Measurements from ENCODE around the gene RELL2. TPM values are rescaled to one million over a fixed set of nuclear protein-coding genes. Genes with fewer than 3 reads are reported as not detected.

RELL2 gene
- total and polyA plus RNA-seq, 2 experiments from 2014 or later: 16.9 to 17.3 TPM

DNA sequence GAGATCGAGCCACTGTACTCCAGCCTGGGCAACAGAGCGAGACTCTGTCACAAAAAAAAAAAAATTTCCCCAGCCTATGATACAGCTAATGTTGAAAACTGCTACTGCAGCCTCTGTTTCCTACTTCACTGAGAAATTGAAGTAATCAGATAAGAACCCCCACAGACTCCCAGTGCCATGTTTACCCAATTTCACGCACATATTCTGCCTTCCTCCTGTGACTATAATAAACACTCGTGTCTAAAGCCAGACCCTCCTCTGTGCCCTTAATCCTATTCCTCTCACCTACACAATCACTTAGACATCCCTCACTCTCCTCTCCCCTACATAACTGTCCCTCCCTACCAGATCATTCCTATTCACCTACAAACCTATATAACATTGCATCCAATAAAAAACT lies 38.9 kb downstream of the RELL2 start:
- Histone ChIP-seq H3K9me2 (replicated peaks; ENCODE audit: insufficient read depth) (no peaks in the 10 kb centered on the region), H3K79me2 (no peaks in the 10 kb centered on the region), H3K4me2 (no peak overlapping the region), H4K20me1 (ENCODE audit: insufficient read depth, poor library complexity, severe bottlenecking) (no peaks in the 10 kb centered on the region), H3K4me1 (ENCODE audit: insufficient read depth) (peaks cover 2% of the 10 kb centered on the region), H3K36me3 (replicated peaks; ENCODE audit: insufficient read depth, low read depth) (no peaks in the 10 kb centered on the region), H3K27me3 (no peaks in the 10 kb centered on the region), H3K9me3 (ENCODE audit: low read depth) (no peaks in the 10 kb centered on the region), H2AFZ (no peak overlapping the region), H3K27ac (no peak overlapping the region), H3K4me3 (no peak overlapping the region)
- 91% methylated on average over 4 of the region's 4 CpGs for WGBS (ENCODE audit: low lambda C conversion rate, missing lambda C conversion rate)
- DNase-seq (ENCODE audit: low spot score): no peak
- TF ChIP-seq EZH2phosphoT487 (IDR thresholded peaks at IDR 0.05; ENCODE audit: low read depth, severe bottlenecking, unreplicated experiment) (no peak), EZH2 (IDR thresholded peaks at IDR 0.05; ENCODE audit: borderline replicate concordance) (no peak)
- TF ChIP-seq, protein P1, sequence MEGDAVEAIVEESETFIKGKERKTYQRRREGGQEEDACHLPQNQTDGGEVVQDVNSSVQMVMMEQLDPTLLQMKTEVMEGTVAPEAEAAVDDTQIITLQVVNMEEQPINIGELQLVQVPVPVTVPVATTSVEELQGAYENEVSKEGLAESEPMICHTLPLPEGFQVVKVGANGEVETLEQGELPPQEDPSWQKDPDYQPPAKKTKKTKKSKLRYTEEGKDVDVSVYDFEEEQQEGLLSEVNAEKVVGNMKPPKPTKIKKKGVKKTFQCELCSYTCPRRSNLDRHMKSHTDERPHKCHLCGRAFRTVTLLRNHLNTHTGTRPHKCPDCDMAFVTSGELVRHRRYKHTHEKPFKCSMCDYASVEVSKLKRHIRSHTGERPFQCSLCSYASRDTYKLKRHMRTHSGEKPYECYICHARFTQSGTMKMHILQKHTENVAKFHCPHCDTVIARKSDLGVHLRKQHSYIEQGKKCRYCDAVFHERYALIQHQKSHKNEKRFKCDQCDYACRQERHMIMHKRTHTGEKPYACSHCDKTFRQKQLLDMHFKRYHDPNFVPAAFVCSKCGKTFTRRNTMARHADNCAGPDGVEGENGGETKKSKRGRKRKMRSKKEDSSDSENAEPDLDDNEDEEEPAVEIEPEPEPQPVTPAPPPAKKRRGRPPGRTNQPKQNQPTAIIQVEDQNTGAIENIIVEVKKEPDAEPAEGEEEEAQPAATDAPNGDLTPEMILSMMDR (IDR thresholded peaks at IDR 0.05; ENCODE audit: poor library complexity): no peak

DNA sequence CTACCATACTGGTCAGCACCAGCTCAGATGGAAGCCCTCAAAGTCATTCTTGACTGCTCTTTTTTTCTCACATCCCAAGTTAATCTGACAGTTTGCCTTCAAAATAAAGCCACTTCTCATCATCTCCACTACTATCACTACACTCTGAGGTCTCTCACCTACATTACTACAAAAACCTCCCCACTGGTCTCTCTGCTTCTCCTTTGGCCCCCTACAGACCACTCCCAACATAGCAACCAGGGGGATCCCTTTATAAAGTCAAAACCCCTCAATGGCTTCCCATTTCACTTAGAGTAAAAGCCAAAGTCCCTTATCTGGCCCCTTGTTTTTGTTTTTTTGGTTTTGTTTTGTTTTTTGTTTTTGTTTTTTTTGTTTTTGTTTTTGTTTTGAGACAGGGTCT lies 40.6 kb downstream of the RELL2 start:
- no peak overlapping the region for H3K4me2 ChIP-seq
- H3K79me2 ChIP-seq: no peaks in the 10 kb centered on the region
- H3K36me3 ChIP-seq (replicated peaks; ENCODE audit: insufficient read depth, low read depth): no peaks in the 10 kb centered on the region
- H2AFZ ChIP-seq: no peak overlapping the region
- no peak for DNase-seq (ENCODE audit: low spot score)
- TF ChIP-seq, protein P1 (IDR thresholded peaks at IDR 0.05; ENCODE audit: poor library complexity): no peak
- no peak for TF ChIP-seq EZH2phosphoT487 (IDR thresholded peaks at IDR 0.05; ENCODE audit: low read depth, severe bottlenecking, unreplicated experiment)
- no peak for TF ChIP-seq EZH2 (IDR thresholded peaks at IDR 0.05; ENCODE audit: borderline replicate concordance)
- H3K9me3 ChIP-seq (ENCODE audit: low read depth): no peaks in the 10 kb centered on the region
- no peaks in the 10 kb centered on the region for H4K20me1 ChIP-seq (ENCODE audit: insufficient read depth, poor library complexity, severe bottlenecking)
- H3K27ac ChIP-seq: no peak overlapping the region
- no peaks in the 10 kb centered on the region for H3K9me2 ChIP-seq (replicated peaks; ENCODE audit: insufficient read depth)
- peaks cover 14% of the 10 kb centered on the region for H3K4me1 ChIP-seq (ENCODE audit: insufficient read depth)
- no peak overlapping the region for H3K4me3 ChIP-seq
- no peaks in the 10 kb centered on the region for H3K27me3 ChIP-seq

DNA sequence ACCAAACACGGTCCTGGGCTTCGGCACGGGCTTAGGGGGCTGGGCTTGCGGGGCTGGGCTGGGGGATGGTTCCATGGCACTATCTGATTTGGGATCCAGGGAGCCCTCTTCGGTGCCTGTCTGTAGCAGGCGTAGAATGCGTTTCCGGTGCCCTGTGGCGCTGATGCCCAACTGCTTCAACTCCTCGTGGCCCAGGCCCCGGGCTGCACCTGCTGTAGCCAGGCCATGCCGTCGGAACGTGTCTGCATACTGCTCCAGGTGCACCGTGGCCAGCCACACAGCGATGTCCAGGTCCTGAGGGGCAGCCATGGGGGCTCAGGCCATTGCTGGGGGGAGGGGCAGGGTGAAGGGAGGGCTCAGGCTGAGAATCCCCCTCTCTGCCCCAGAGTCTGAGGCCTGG lies 43.4 kb downstream of the RELL2 start:
- 94% methylated on average over 12 of the region's 16 CpGs for WGBS (ENCODE audit: low lambda C conversion rate, missing lambda C conversion rate)
- Histone ChIP-seq H3K4me3 (no peak overlapping the region), H3K9me3 (ENCODE audit: low read depth) (no peaks in the 10 kb centered on the region), H3K9me2 (replicated peaks; ENCODE audit: insufficient read depth) (no peaks in the 10 kb centered on the region), H3K4me1 (ENCODE audit: insufficient read depth) (peaks cover 18% of the 10 kb centered on the region), H3K27me3 (no peaks in the 10 kb centered on the region), H2AFZ (no peak overlapping the region), H3K4me2 (peak overlapping the region; percentile 73), H3K27ac (no peak overlapping the region), H4K20me1 (ENCODE audit: insufficient read depth, poor library complexity, severe bottlenecking) (no peaks in the 10 kb centered on the region), H3K36me3 (replicated peaks; ENCODE audit: insufficient read depth, low read depth) (no peaks in the 10 kb centered on the region), H3K79me2 (no peaks in the 10 kb centered on the region)
- no peak for DNase-seq (ENCODE audit: low spot score)
- TF ChIP-seq EZH2phosphoT487 (IDR thresholded peaks at IDR 0.05; ENCODE audit: low read depth, severe bottlenecking, unreplicated experiment) (no peak), EZH2 (IDR thresholded peaks at IDR 0.05; ENCODE audit: borderline replicate concordance) (no peak)
- TF ChIP-seq, protein P1 (IDR thresholded peaks at IDR 0.05; ENCODE audit: poor library complexity): no peak

DNA sequence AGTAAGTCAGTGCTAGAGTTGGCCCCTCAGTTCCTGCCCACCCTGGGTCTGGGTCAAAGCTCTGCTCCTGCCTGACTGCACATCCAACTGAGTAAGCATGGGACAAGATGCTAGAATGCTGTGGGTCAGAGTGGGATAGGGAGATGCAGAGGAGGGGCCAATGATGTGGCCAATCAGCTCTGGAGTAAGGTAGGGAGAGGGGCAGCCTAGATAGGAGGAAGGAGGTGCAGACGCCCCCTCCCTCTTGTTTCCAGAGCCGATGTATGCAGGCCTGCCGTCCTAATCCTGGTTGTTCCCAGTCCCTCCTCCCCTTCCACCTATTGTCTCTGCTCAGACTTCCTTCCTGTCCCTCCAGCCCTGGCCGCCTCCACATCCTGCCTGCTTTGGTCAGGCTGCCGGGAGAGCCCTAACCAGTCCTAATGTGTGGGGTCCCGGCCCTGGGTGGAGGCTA lies 44.0 kb downstream of the RELL2 start:
- Histone ChIP-seq H3K27ac (peak overlapping the region; percentile 80), H3K9me3 (ENCODE audit: low read depth) (no peaks in the 10 kb centered on the region), H3K9me2 (replicated peaks; ENCODE audit: insufficient read depth) (no peaks in the 10 kb centered on the region), H4K20me1 (ENCODE audit: insufficient read depth, poor library complexity, severe bottlenecking) (no peaks in the 10 kb centered on the region), H3K4me1 (ENCODE audit: insufficient read depth) (peaks cover 18% of the 10 kb centered on the region), H3K27me3 (no peaks in the 10 kb centered on the region), H3K4me2 (peak overlapping the region; percentile 73), H2AFZ (no peak overlapping the region), H3K79me2 (no peaks in the 10 kb centered on the region), H3K36me3 (replicated peaks; ENCODE audit: insufficient read depth, low read depth) (no peaks in the 10 kb centered on the region), H3K4me3 (no peak overlapping the region)
- TF ChIP-seq, protein P1 (IDR thresholded peaks at IDR 0.05; ENCODE audit: poor library complexity): no peak
- TF ChIP-seq EZH2phosphoT487 (IDR thresholded peaks at IDR 0.05; ENCODE audit: low read depth, severe bottlenecking, unreplicated experiment) (no peak), EZH2 (IDR thresholded peaks at IDR 0.05; ENCODE audit: borderline replicate concordance) (no peak)
- DNase-seq (ENCODE audit: low spot score): no peak
- WGBS (ENCODE audit: low lambda C conversion rate, missing lambda C conversion rate): 40% methylated on average over 6 of the region's 6 CpGs

Measured in hepatocyte (in vitro differentiated cells).